GM21360 (cell line): ENCODE measurements around the gene EMILIN1.
"Not testable (repeated sequence)": the region's sequence is repeated elsewhere in the genome, so short reads cannot be mapped to it uniquely, and the experiment has no call there.

ENCODE experiments used
- ATAC-seq: cut with Tn5 transposase; IDR thresholded peaks from one replicate; pipeline ENCODE4 v1.9.1; 2021; ENCODE audit warnings: mild to moderate bottlenecking, moderate library complexity; ENCODE audit not compliant: unreplicated experiment

The EMILIN1 gene

GRCh38 chr2:27092696-27093429 is 14.4 kb downstream of the EMILIN1 start:
- no peak for ATAC-seq

GRCh38 chr2:27093430-27094352 is 15.3 kb downstream of the EMILIN1 start:
- no peak for ATAC-seq

GRCh38 chr2:27094353-27094984 is 16.1 kb downstream of the EMILIN1 start:
- no peak for ATAC-seq

- no peak for ATAC-seq
These were observed 17.0 kb downstream of the EMILIN1 start for GRCh38 chr2:27095427-27095744.

- ATAC-seq = no peak
These were observed 17.6 kb downstream of the EMILIN1 start for GRCh38 chr2:27095745-27096651.

- no peak for ATAC-seq
These were observed 18.4 kb downstream of the EMILIN1 start for GRCh38 chr2:27096748-27097297.

GRCh38 chr2:27097341-27097740 is 18.9 kb downstream of the EMILIN1 start:
- no peak for ATAC-seq

- no peak for ATAC-seq
These were observed 21.0 kb downstream of the EMILIN1 start for GRCh38 chr2:27099334-27099955.

GRCh38 chr2:27100036-27100435 is 21.6 kb downstream of the EMILIN1 start:
- ATAC-seq = no peak

GRCh38 chr2:27102329-27102728 is 23.9 kb downstream of the EMILIN1 start:
- no peak for ATAC-seq

- no peak for ATAC-seq
These were observed 27.6 kb downstream of the EMILIN1 start for GRCh38 chr2:27105981-27106380.

GRCh38 chr2:27108221-27108620 is 29.8 kb downstream of the EMILIN1 start:
- ATAC-seq = no peak

GRCh38 chr2:27109083-27109482 is 30.7 kb downstream of the EMILIN1 start:
- ATAC-seq = no peak

- ATAC-seq = not testable (repeated sequence)
These were observed 32.4 kb downstream of the EMILIN1 start for GRCh38 chr2:27110603-27111352.

GRCh38 chr2:27111392-27112078 is 33.1 kb downstream of the EMILIN1 start:
- ATAC-seq = not testable (repeated sequence)

GRCh38 chr2:27115519-27115918 is 37.1 kb downstream of the EMILIN1 start:
- ATAC-seq = no peak

GRCh38 chr2:27117995-27118524 is 39.6 kb downstream of the EMILIN1 start:
- no peak for ATAC-seq
